ENCODE results near the gene KIF2C.
"Not testable (repeated sequence)": the region's sequence is repeated elsewhere in the genome, so short reads cannot be mapped to it uniquely, and the experiment has no call there.

KIF2C gene

GRCh38 chr1:44696789-44697345, 42.8 kb upstream of the KIF2C start:
- no peak overlapping the region for H3K4me3 ChIP-seq (ENCODE audit: low read depth, low read length)
- no peak for TF ChIP-seq CTCF (IDR thresholded peaks at IDR 0.05; ENCODE audit: borderline replicate concordance, insufficient read depth, low read depth, low read length)

- H3K4me3 ChIP-seq (ENCODE audit: low read depth, low read length) = no peak overlapping the region
- no peak for TF ChIP-seq CTCF (IDR thresholded peaks at IDR 0.05; ENCODE audit: borderline replicate concordance, insufficient read depth, low read depth, low read length)
These were observed 41.5 kb upstream of the KIF2C start for GRCh38 chr1:44698138-44698537.

- not testable (repeated sequence) for H3K4me3 ChIP-seq (ENCODE audit: low read depth, low read length)
These were observed 40.3 kb upstream of the KIF2C start for GRCh38 chr1:44699375-44699774.

GRCh38 chr1:44700573-44700972, 39.1 kb upstream of the KIF2C start:
- TF ChIP-seq CTCF (IDR thresholded peaks at IDR 0.05; ENCODE audit: borderline replicate concordance, insufficient read depth, low read depth, low read length) = no peak
- no peak overlapping the region for H3K4me3 ChIP-seq (ENCODE audit: low read depth, low read length)

- no peak for TF ChIP-seq CTCF (IDR thresholded peaks at IDR 0.05; ENCODE audit: borderline replicate concordance, insufficient read depth, low read depth, low read length)
- no peak overlapping the region for H3K4me3 ChIP-seq (ENCODE audit: low read depth, low read length)
These were observed 38.5 kb upstream of the KIF2C start for GRCh38 chr1:44701141-44701573.

GRCh38 chr1:44705470-44705869, 34.2 kb upstream of the KIF2C start:
- no peak for TF ChIP-seq CTCF (IDR thresholded peaks at IDR 0.05; ENCODE audit: borderline replicate concordance, insufficient read depth, low read depth, low read length)
- H3K4me3 ChIP-seq (ENCODE audit: low read depth, low read length) = no peak overlapping the region

- no peak for TF ChIP-seq CTCF (IDR thresholded peaks at IDR 0.05; ENCODE audit: borderline replicate concordance, insufficient read depth, low read depth, low read length)
- H3K4me3 ChIP-seq (ENCODE audit: low read depth, low read length) = no peak overlapping the region
These were observed 33.7 kb upstream of the KIF2C start for GRCh38 chr1:44705938-44706337.
